ENCODE data around the gene ULK2.

- TF ChIP-seq CTCF (IDR thresholded peaks at IDR 0.05; ENCODE audit: low read depth, low read length, poor library complexity, severe bottlenecking) (no peak), EZH2phosphoT487 (IDR thresholded peaks at IDR 0.05; ENCODE audit: borderline replicate concordance, low read length) (no peak)
Measured at GRCh38 chr17:19897090-19897837, 29.5 kb upstream of the ULK2 start.
